ENCODE data around the gene RHEX.

RHEX gene

DNA sequence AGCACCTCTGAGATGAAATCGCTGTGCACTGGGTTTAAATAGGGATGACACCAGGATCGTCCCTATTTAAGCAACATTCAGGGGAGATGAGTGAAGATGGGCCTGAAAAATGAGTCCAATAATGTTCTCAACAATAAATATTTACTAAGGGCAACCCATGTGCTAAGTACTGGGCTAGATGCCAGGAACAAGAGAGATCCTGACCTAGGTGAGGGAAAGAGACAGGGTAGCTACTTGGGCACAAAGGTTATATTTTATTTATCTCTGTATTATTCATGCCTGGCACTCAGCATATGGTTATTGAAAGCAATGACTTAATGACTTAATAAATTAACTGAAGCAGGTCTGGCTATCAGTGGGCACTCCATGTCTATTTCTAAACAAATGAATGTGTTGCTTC, 91.6 kb downstream of the RHEX start:
- TF ChIP-seq, protein P1, sequence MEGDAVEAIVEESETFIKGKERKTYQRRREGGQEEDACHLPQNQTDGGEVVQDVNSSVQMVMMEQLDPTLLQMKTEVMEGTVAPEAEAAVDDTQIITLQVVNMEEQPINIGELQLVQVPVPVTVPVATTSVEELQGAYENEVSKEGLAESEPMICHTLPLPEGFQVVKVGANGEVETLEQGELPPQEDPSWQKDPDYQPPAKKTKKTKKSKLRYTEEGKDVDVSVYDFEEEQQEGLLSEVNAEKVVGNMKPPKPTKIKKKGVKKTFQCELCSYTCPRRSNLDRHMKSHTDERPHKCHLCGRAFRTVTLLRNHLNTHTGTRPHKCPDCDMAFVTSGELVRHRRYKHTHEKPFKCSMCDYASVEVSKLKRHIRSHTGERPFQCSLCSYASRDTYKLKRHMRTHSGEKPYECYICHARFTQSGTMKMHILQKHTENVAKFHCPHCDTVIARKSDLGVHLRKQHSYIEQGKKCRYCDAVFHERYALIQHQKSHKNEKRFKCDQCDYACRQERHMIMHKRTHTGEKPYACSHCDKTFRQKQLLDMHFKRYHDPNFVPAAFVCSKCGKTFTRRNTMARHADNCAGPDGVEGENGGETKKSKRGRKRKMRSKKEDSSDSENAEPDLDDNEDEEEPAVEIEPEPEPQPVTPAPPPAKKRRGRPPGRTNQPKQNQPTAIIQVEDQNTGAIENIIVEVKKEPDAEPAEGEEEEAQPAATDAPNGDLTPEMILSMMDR (IDR thresholded peaks at IDR 0.05) = no peak

DNA sequence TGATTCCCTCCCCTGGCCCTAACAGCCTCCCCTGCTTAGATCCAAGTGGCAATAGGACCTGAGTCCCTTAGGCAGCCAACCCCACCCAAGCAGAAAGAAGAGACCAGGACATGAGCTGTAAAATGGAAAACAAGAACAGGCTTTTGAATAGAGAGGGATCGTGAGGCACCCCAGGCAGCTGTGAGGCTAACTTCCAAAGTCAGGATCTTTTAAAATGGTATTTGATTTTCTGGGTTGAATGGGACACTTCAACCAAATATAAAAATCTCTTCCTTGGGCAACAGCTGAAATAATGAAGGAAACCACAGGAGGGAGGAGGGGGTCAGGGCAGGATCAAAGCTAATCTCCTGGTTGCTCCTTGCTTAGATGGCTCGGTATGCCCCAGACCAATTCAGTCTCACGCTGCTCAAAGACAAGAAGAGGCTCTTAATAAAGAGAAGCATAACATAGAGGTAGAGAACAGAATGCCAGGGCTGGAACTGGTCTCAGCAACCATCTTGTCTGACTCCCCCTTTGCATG, 92.9 kb downstream of the RHEX start:
- TF ChIP-seq, protein P1 (IDR thresholded peaks at IDR 0.05) = no peak
